ENCODE results near the gene ZNF506.
"Not testable (repeated sequence)": the region's sequence is repeated elsewhere in the genome, so short reads cannot be mapped to it uniquely, and the experiment has no call there.

The ZNF506 gene

DNA sequence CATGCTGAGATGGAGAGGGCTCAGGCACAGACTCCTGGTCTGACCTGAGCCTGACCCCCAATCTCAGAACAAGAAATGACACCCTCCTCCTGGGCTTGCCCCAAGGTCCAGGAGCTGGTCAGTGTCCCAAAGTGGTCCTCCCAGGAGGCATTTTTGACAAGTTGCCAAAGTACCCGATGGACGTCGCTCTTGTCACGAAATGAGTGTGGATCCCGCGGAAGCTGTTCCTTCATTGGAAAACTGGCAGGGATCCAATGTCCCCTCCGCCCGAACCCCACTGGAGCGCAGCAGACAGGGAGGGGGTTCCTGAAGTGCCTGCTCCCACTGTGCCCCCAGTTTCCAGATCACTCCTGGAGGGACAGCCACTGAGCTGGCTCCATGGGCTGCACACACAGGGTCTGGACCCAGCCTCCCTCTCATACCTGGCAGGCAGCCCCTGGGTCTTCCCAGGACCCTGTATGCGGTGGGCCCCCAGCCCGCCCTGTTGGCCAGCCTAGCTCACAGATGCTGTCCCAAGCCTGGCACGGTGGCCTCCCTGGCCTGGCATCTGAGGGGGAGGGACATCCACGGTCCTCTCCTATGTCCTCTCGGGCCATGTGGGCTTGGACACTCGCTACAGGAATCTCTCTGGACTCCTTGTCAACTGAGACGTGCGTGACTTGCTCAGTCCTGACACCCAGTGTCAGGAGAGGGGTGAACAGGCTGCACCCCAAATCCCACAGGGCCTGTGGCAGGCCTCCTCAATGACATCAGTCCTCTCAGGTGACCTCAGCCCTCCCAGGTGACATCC lies 75.9 kb downstream of the ZNF506 start:
- no peak for DNase-seq (ENCODE audit: low read depth in 2 of 2, low spot score in 1 of 2)

DNA sequence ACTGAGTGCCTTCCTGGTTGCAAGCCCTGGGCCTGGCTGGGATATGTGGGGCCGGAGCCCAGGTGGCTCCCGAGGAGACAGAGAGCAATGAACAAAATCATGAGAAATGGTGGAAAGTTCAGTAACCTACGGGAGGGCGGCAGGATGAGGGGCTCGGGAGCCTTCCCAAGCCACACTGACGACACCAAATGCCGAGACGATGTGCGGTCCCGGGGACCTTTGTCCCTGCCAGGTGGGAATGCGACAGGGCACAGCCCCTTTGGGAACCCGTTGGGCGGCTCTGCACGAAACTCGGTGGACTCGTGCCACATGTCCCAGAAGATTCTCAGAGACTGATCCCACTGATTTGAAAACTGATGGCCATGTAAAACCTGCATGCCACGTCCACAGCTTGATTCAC lies 76.9 kb downstream of the ZNF506 start:
- no peak for DNase-seq (ENCODE audit: low read depth in 2 of 2, low spot score in 1 of 2)

DNA sequence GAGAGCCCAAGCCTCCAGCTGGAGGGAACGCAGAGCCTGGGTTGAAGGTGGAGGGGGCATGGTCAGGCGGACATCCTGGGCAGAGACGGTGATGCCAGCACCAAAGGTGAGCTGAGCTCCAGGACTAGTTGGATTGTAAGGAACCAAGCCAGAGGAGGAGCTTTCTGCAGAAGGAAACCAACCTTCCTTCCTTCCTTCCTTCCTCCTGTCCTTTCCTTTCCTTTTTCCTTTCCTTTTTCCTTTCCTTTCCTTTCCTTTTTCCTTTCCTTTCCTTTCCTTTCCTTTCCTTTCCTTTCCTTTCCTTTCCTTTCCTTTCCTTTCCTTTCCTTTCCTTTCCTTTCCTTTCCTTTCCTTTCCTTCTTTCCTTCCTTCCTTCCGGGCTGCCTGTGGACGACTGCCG lies 77.6 kb downstream of the ZNF506 start:
- DNase-seq (ENCODE audit: low read depth in 2 of 2, low spot score in 1 of 2): not testable (repeated sequence)

DNA sequence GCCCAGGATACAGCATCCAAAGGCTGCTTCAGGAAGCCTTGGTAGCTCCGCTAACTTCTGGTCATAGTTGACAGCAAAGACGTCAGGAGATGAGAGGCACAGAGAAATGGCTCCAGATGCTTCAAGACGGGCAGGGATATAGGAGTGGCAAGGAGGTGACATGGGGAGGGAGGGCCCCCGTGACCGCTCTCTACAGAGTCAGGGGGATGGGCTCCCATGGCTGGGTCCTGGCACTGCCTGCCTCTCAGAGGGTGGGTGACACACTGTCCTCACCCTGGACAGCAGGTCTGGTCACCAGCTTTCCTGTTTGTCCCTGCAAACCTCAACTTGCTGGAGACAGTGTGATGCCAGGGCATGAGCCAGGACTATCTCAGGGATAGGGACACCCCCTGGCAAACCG lies 78.4 kb downstream of the ZNF506 start:
- DNase-seq (ENCODE audit: low read depth in 2 of 2, low spot score in 1 of 2): no peak

DNA sequence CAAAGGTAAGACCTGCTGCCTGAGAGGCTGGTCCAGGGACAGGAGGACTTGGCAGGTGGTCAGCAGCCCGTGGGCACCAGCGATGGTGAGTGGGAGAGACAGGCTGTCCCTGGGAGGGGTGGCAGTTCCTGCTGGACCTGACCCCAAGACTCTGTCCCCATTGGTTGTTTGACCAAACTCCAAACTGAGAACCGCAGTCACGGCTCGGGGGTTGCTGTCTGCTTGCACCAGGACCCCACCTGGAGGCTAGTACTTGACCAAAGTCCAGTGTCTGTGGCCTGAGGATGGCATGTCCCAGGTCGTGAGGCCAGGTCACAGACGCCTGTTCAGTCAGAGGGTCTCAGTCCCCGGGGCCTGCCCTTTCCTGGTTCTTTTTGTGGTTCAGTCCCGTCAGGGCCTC lies 78.8 kb downstream of the ZNF506 start:
- no peak for DNase-seq (ENCODE audit: low read depth in 2 of 2, low spot score in 1 of 2)
